ENCODE results near the gene RNU11.
"Not testable (repeated sequence)": the region's sequence is repeated elsewhere in the genome, so short reads cannot be mapped to it uniquely, and the experiment has no call there.

RNU11 gene

DNA sequence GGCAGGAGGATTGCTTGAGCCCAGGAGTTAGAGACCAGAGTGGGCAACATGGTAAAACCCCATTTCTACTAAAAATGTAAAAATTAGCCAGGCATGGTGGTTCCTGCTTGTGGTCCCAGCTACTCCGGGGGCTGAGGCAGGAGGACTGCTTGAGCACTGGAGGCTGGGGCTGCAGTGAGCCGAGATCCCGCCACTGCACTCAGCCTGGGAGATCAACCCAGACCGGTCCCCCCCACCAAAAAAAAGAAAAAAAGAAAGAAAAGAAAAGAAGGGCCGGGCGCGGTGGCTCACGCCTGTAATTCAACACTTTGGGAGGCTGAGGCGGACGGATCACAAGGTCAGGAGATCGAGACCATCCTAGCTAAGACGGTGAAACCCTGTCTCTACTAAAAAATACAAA is 18.4 kb downstream of the RNU11 start:
- no peak for DNase-seq

DNA sequence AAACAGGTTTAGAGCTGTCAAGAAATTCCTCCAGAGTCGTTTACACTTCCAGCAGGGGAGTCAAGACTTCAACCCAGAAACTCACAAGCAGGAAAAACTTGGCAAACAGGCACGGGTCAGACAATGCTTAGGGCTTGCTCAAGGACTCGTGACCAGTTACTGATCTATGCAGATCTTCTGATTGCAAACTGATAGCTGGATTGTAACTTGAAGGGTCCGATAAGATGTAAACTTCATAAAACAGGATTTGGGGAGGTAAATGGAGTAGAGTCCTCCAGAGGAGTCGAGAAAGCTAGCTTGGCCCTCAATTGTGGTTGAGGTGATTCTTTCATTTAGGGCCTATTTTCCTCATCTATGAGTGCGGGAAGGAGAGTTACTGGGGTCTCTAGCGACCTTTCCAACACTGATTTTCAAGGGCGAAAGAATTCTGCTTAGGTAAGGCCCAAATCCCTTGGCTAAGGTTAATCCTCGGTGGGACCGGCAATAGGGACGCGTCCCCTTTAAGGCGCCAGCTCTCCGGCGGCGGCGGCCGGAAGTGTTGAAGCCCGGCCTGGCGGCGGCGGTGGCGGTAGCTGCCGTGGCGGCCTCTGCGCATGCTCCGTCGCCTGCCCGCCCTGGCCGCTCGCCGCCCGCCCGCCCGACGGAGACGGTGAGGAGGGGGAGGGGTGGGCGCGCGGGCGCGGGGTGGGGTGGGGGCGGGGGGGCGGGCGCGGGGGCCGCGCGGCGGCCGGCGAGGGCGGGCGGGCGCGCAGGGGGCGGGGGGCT is 20.0 kb downstream of the RNU11 start, which contains the start of gene GMEB1:
Gene GMEB1, plus strand, starts transcription at position 594 of the 765 bp plus-strand sequence. CDS start 14,829 bp downstream, outside the sequence.
- peak; percentile 40 for DNase-seq

DNA sequence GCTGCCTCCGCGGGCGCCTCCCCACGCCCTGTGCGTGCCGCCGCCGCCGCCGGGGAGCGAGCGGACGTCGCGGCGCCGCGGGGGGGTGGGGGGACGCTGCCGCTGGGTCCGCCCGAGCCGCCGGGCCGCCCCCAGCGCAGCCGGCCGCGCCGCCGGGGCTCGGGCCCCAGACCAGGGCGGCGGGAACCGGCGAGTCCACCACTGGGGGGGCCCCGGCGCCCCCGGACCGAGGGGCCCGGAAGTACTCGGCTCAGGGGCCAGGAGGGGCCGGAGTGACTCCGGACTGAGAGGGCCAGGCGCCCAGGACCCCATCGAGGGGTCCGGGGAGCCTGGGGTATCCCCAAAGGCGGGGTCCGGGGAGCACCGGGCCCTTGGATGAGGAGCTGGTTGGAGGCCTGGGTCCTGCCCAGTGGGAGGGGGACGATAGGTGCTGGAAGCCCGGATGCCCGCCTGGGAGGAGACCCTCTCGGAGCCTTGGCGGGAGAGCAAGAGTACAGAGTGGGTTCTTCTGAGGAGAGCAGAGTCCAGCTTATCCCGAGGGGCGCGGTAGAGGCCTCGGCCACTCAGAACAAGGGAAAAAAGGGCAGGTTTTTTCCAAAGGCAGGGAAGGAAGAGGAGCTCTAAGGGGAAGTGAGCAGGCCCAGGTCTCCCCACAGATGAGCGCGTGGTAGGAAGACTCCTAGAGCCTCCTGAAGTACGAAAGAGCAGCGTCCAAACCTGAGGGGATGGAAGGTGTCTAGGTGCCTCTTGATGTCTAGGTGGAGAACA is 20.7 kb downstream of the RNU11 start:
- no peak for DNase-seq

DNA sequence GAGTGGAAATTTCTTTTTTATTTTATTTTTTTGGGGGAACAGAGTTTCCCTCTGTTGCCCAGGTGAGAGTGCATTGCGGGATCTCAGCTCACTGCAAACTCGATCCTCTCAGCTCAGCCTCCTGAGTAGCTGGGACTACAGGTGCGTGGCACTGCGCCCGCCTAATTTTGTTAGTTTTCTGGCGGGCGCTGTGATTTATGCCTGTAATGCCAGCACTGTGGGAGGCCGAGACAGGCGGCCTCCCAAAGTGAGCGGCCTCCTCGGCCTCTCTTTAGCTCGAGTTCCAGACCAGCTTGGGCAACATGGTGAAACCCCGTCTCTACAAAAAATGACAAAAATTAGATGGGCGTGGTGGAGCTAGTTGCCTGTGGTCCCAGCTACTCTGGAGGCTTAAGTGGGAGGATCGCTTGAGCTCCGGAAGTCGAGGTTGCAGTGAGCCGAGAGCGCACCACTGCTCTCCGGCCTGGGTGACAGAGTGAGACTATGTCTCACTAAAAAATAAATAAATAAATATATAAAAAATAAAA is 22.9 kb downstream of the RNU11 start:
- no peak for DNase-seq

DNA sequence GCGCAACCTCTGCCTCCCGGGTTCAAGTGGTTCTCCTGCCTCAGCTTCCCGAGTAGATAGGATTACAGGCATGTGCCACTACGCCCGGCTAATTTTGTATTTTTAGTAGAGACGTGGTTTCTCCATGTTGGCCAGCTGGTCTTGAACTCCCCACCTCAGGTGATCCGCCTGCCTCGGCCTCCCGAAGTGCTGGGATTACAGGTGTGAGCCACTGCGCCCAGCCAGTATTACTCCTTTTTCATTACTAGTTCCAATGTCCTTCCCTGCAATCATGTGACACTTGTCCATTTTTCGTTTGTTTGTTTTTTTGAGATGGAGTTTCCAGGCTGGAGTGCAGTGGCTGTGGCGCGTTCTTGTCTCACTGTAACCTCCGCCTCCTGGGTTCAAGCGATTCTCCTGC is 24.6 kb downstream of the RNU11 start:
- DNase-seq = not testable (repeated sequence)

DNA sequence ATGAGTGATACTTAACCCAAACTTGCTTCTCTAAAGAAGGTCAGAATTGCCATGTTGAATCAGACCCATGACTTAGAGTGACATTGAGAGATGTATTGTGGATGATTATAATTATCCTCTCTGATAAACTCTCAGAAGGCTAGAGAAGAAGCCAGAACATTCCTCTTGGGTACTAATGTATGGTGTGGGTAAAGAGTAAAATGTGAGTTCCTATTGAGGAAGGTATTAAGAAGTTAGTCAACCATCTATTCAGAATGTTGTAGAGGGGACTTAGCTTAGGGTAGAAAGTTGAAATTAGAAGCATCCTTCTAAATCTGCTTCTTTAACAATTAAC is 27.5 kb downstream of the RNU11 start:
- DNase-seq = no peak

DNA sequence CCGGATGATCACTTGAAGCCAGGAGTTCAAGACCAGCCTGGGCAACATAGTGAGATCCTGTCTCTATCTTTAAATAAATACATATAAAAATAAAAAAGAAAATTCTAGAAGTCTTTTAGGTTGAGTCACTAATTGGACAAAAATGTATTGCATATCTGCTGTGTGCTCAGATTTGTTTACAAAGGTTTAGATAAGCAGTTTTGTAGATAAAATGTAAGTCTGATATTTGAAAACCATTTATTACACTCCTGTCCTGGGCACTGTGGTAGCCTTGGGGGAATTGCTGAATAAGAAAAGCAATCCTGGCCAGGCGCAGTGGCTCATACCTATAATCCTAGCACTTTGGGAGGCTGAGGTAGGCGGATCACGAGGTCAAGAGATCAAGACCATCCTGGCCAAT is 31.8 kb downstream of the RNU11 start:
- DNase-seq = no peak

DNA sequence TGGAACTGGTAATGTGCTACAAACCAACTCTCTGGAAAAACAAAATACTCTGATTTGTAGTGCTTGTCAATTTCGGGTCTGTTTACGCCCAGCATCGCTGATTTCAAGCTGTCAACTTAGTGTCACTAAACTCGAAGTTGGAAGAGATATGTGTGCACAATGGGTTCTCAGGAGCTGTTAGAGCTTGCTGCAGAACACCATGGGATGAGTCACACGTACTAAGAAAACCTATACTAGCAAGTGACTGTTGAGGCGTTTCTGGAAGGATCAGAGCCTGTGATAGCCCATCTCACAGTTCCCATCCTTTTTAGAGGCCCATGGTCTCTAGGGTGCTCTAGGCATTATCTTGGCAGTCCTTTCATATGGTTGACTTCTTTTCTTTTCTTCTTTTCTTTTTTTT is 34.4 kb downstream of the RNU11 start:
- DNase-seq = no peak

DNA sequence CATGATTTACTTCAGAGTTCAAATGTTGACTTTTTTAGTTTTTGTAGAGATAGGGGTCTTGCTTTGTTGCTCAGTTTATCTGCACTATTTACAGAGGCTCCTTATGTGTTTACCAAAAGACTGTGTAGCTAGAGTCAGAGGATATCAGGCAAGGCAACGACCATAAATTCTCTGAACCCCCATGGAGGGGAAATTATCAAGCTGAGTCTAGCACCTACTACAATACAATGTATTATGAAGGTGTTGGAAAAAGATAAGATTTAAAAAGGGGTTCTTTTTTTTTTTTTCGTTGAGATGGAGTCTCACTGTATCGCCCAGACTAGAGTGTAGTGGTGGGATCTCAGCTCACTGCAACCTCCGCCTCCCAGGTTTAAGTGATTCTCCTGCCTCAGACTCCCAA is 36.5 kb downstream of the RNU11 start:
- DNase-seq = no peak

DNA sequence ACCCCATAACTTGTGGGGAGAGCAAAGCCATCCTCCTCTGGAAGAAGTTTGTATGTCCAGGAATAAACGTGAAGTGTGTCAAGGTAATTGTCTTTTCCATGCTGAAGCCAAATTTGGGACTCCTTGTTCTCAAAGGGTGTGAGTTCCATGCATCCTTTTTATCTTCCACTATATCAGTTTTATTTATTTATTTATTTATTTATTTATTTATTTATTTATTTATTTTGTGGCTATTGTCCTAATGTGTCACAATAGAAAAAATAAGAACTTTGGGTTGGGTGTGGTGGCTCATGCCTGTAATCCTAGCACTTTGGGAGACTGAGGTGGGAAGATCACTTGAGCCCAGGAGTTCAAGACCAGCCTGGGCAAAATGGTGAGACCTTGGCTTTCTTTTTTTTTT is 43.2 kb downstream of the RNU11 start:
- not testable (repeated sequence) for DNase-seq
